C4-2B (cell line): Measurements from ENCODE around the gene RAPGEF6.
"Not testable (repeated sequence)": the region's sequence is repeated elsewhere in the genome, so short reads cannot be mapped to it uniquely, and the experiment has no call there.

Source experiments
- H3K27ac ChIP-seq: fragments of 450-650 bp; 2 replicates; pipeline ENCODE4 v1.5.1; 2017
- ZFX ChIP-seq: fragments of 450-650 bp; IDR thresholded peaks from 2 replicates; pipeline ENCODE4 v1.6.1; 2017
- TF ChIP-seq, protein P1 (sequence below): fragments of 450-650 bp; conservative IDR thresholded peaks from 2 replicates; pipeline ENCODE4 v1.5.1; 2017; ENCODE audit warnings: mild to moderate bottlenecking

Gene RAPGEF6

DNA sequence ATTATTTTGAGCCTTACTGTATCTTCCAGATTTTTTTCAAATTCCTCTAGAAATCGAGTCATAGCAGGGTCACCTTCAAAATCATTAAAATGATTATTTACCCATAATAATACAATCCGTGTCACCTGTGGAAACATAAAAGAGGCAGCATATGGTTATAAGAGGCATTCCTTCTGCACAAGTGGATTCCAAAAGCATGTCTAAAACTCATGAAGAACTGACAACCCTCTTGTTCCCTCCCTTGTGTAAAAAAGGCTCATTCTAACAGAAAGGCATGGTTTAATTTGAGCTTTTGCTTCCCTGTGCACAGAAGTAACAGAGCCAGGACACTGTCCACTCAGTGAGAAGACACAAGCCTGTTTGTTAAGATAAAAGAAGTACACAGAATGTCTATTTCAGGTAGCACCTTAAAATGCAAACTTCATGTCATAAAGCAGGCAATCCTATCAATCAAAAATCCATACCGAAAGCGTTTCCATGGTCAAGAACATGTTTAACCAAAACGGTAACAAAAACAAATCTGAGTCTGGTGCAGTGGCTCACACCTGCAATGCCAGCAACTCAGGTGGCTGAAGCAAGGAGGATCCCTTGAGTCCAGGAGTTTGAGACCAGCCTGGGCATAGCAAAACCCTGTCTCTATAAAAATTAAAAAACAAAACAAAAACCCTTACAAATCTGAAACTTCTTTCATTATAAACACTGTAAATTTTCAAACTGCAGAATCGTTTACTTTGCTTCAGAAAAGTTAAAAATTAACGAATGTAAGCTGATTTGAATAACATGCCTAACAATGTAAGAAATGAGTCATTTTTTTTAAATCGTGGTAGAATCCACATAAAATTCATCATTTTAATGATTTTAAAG lies 139.3 kb downstream of the RAPGEF6 start:
- TF ChIP-seq ZFX = no peak
- TF ChIP-seq, protein P1, sequence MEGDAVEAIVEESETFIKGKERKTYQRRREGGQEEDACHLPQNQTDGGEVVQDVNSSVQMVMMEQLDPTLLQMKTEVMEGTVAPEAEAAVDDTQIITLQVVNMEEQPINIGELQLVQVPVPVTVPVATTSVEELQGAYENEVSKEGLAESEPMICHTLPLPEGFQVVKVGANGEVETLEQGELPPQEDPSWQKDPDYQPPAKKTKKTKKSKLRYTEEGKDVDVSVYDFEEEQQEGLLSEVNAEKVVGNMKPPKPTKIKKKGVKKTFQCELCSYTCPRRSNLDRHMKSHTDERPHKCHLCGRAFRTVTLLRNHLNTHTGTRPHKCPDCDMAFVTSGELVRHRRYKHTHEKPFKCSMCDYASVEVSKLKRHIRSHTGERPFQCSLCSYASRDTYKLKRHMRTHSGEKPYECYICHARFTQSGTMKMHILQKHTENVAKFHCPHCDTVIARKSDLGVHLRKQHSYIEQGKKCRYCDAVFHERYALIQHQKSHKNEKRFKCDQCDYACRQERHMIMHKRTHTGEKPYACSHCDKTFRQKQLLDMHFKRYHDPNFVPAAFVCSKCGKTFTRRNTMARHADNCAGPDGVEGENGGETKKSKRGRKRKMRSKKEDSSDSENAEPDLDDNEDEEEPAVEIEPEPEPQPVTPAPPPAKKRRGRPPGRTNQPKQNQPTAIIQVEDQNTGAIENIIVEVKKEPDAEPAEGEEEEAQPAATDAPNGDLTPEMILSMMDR = no peak
- H3K27ac ChIP-seq = no peak overlapping the region

DNA sequence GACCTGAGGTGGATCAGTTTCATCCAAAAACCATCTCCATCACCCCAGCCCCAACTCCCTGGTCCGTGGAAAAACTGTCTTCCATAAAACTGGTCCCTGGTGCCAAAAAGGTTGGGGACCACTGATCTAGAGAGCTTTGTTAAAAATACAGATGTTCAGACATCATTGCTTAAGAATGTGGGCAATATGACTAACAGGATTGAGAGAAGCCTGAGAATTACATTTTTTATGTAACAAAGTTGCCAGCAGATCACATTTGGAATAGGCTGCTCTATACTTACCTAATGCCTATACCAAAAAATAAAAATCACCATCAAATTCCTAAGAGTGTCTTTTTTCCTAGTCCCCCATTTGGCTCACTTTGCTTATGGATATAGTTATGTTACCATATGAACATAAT lies 143.3 kb downstream of the RAPGEF6 start:
- no peak overlapping the region; the same call in 1 of the 2 replicates for H3K27ac ChIP-seq
- TF ChIP-seq, protein P1 = no peak
- TF ChIP-seq ZFX = no peak

DNA sequence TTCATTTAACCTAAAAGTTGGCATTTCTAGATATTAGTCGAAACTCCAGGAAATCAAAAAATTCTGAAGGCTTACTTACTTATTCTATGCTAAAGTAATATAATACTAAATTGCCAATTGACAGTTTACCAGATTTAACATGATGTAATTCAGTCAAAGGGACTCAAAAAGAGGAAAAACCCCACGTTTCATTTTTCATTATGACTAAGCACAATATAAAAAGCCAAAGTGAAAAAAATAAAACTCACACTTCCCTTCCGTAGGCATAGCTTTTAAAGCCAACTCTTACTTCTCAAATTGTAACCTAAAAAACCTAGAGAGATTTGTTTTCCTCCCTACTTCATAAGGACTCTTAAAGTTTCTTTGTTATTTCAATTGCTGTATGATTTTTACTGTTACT lies 146.6 kb downstream of the RAPGEF6 start:
- TF ChIP-seq, protein P1 = no peak
- no peak for TF ChIP-seq ZFX
- H3K27ac ChIP-seq = no peak overlapping the region

DNA sequence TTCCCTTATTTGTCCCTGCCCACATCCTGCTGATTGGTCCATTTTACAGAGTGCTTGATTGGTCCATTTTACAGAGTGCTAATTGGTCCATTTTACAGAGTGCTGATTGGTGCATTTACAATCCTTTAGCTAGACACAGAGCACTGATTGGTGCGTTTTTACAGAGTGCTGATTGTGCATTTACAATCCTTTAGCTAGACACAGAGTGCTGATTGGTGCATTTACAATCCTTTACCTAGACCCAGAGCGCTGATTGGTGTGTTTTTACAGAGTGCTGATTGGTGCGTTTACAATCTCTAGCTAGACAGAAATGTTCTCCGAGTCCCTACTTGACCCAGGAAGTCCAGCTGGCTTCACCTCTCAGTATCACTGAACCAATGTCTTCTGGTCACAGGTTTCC lies 147.7 kb downstream of the RAPGEF6 start:
- H3K27ac ChIP-seq = not testable (repeated sequence)

DNA sequence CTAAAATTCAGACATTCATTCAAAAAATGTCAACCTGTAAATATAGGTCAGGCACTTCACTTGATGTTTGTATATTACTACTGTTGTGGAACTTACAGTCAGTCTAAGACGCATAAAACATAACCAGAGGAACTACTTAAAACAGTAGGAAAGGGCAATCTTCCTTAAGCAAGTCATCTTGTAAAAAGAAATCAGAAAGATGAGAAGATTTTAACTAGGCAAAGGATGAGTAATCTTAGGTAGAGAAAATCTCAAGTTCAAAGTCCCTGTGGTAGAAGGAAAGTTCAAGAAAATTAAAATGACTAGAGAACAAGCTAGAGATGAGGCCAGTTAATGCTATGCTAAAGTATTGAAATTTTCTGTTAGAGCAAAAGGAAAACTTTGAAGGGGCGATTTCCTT lies 152.4 kb downstream of the RAPGEF6 start:
- no peak overlapping the region for H3K27ac ChIP-seq
- TF ChIP-seq, protein P1 = no peak
- no peak for TF ChIP-seq ZFX

DNA sequence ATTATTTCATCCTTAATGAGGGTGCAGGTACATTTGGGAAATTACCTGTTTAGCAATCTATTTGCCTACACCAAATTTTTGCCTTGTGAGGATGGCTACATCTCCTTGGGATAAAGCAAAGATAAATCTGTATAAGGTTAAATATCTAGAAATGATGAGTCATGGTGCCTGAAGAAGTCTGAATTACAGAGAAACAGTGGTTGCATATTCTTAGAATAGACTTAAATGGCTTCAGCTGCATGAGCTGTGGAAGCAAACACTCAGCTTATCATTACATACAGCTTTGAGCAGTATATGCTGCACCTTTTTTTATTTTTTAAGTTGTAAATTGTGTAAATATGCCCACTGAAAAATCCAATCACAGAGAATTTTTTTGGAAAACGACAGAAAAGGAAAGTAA lies 153.5 kb downstream of the RAPGEF6 start:
- no peak overlapping the region for H3K27ac ChIP-seq
- TF ChIP-seq ZFX = no peak
- TF ChIP-seq, protein P1 = no peak

DNA sequence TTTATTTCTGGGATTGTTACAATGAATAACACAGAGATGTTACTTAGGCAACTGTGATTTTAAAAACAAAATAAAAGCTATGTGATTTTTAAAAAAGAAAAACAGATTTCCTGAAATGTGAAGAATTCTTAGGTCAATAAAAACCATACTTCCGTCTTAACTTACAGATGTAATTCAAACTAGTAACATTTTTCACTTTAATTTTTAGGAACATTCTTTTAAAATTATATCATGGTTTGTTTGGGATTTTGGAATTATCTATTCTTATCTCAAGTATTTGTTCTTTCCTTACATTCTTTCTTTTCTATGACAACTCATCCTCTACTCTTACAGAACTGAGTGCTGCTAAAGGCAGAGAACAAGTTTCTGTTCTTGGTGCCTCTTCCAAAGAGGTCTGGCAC lies 159.5 kb downstream of the RAPGEF6 start:
- H3K27ac ChIP-seq = no peak overlapping the region
- TF ChIP-seq, protein P1 = no peak
- no peak for TF ChIP-seq ZFX

DNA sequence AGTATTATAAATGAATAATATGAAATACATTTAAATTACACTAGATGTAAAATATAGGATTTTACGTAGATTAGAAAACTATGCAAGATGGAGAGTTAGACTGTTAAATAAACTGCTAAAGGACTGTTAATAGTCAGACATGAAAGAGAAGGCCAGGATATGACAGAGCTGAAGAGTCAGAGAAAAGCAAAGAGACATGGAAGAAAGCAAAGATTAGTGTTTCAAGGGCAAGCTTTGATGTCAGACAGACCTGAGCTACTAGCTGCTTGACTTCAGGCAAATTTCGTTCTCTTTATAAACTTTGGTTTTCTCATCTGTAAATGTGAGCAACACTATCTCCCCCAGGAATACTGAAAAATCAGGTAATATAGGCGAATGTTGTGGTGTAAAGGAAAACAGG lies 161.3 kb downstream of the RAPGEF6 start:
- no peak overlapping the region for H3K27ac ChIP-seq
- no peak for TF ChIP-seq ZFX
- TF ChIP-seq, protein P1 = no peak
